MCF 10A (cell line): ENCODE results near the gene NRIP3. TPM values are rescaled to one million over a fixed set of nuclear protein-coding genes. Genes with fewer than 3 reads are reported as not detected.

Source experiments
- BruUV-seq: library from RNA; stranded (reverse); fragments of 400-500 nt; replicated peaks from 2 replicates; lab custom pipeline; 2021; lab: Mats Ljungman, UMichigan
- CTCF ChIA-PET: fragments of 300-600 bp; sonication (Branson Sonifier 250); formaldehyde crosslinking; extraction: SDS; loops from one replicate; lab custom pipeline; 2021; ENCODE audit warnings: antibody characterized with exemption, inconsistent platforms; lab: Yijun Ruan, JAX
- POLR2A ChIA-PET: fragments of 300-600, 350-650 bp; sonication (Branson Sonifier 250); formaldehyde crosslinking; extraction: SDS; loops from one replicate; lab custom pipeline; 2020; ENCODE audit warnings: antibody characterized with exemption, inconsistent platforms; lab: Yijun Ruan, JAX
- DNase-seq: peaks from one replicate; pipeline ENCODE4 v3.0.0-alpha.2; 2018; ENCODE audit not compliant: unreplicated experiment
- H3K27ac Mint-ChIP-seq: one replicate; pipeline ENCODE4 v1.8.0; 2022; ENCODE audit warnings: mild to moderate bottlenecking, low read depth, mixed read lengths; ENCODE audit not compliant: unreplicated experiment
- H3K27me3 Mint-ChIP-seq: one replicate; pipeline ENCODE4 v1.8.0; 2022; ENCODE audit warnings: mixed read lengths; ENCODE audit not compliant: insufficient read depth, unreplicated experiment
- H3K36me3 Mint-ChIP-seq: one replicate; pipeline ENCODE4 v1.8.0; 2022; ENCODE audit warnings: mild to moderate bottlenecking, moderate library complexity, mixed read lengths; ENCODE audit not compliant: insufficient read depth, unreplicated experiment
- H3K4me1 Mint-ChIP-seq: one replicate; pipeline ENCODE4 v1.8.0; 2022; ENCODE audit warnings: mixed read lengths; ENCODE audit not compliant: insufficient read depth, unreplicated experiment
- H3K4me3 Mint-ChIP-seq: one replicate; pipeline ENCODE4 v1.8.0; 2022; ENCODE audit warnings: mild to moderate bottlenecking, moderate library complexity, mixed read lengths; ENCODE audit not compliant: unreplicated experiment
- H3K9me3 Mint-ChIP-seq: one replicate; pipeline ENCODE4 v1.8.0; 2022; ENCODE audit warnings: mixed read lengths; ENCODE audit not compliant: unreplicated experiment
- CTCF ChIP-seq: fragments of 200-600 bp; IDR thresholded peaks from one replicate; pipeline ENCODE4 v1.8.0; 2022; ENCODE audit warnings: antibody characterized with exemption, mild to moderate bottlenecking; ENCODE audit not compliant: unreplicated experiment
- intact Hi-C: fragments of 100-400 bp; cut with micrococcal nuclease; formaldehyde crosslinking; loops from 2 replicates; pipeline ENCODE4 v1.14.1; 2022
- total RNA-seq: library from RNA; stranded (reverse); gene quantifications from 2 replicates; pipeline ENCODE4 v1.2.3, GENCODE V29; 2022

Gene NRIP3
- total RNA-seq, 1 experiment from 2014 or later: 0.19 TPM

GRCh38 chr11:9025101-9025850, 21.5 kb upstream of the NRIP3 start:
- intact Hi-C loops: no loop called here
- no peak overlapping the region for H3K4me3 Mint-ChIP-seq
- no TSS peak for BruUV-seq
- CTCF ChIA-PET: interaction anchor here (0.6 to 3.3 kb wide), 4 partner anchors 9 to 113 kb away, joined by 3 to 30 read pairs (median 8); no protein-coding TSS in a partner anchor
- DNase-seq: no peak
- H3K4me1 Mint-ChIP-seq: no peaks in the 10 kb centered on the region
- no peak overlapping the region for H3K27ac Mint-ChIP-seq
- H3K27me3 Mint-ChIP-seq: peaks cover 17% of the 10 kb centered on the region
- TF ChIP-seq CTCF: no peak
- no peaks in the 10 kb centered on the region for H3K9me3 Mint-ChIP-seq
- POLR2A ChIA-PET: interaction anchor here (0.6 to 0.7 kb wide), 2 partner anchors 51 to 336 kb away, joined by 3 read pairs; no protein-coding TSS in a partner anchor
- H3K36me3 Mint-ChIP-seq: no peaks in the 10 kb centered on the region

DNA sequence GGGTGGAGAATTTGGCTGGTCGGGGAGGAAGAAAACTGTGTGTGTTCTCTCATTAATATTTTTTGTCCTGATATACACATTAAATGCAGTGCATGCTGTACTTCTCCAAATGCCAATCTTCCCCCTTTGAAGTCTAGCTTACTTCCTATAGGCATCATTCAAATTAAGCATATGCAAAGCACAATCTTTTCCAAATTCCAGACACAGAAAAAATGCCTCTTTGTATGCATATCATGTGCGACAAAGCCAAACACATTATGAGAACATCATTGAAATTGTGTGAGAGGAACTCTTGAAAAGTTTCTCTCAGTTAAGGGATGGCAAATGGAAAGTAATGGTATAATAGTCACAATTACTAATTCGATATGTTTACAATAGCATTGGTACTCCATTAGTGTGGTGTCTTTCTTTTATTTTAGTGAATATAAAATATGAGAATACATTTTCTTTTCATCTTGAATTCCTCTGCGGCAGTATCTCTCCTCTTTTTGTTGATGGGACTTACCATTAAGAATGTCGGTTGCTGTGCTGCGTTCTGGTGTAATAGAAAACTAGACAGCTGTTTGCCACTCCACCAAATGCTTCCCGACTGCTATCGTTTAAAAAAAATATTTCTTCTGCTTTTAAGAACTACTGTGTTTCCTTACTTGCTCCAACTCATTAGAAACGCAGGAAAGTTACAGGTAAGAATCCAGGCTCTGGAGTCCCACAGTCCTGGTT, 19.3 kb upstream of the NRIP3 start:
- Mint-ChIP-seq H3K9me3 (no peaks in the 10 kb centered on the region), H3K27ac (no peak overlapping the region), H3K27me3 (peaks cover 17% of the 10 kb centered on the region), H3K36me3 (no peaks in the 10 kb centered on the region), H3K4me3 (no peak overlapping the region), H3K4me1 (no peaks in the 10 kb centered on the region)
- POLR2A ChIA-PET: interaction anchor here (0.7 kb wide), 1 partner anchor 11 kb away, joined by 5 read pairs; no protein-coding TSS in a partner anchor
- BruUV-seq: no TSS peak
- TF ChIP-seq CTCF: no peak
- DNase-seq: no peak
- intact Hi-C loops: no loop called here
- CTCF ChIA-PET: interaction anchor here (0.9 to 3.6 kb wide), 4 partner anchors 7 to 164 kb away, joined by 3 to 30 read pairs (median 12); no protein-coding TSS in a partner anchor

- no peaks in the 10 kb centered on the region for H3K9me3 Mint-ChIP-seq
- no TSS peak for BruUV-seq
- CTCF ChIA-PET: interaction anchor here (3.6 kb wide), 1 partner anchor 117 kb away, joined by 19 read pairs; no protein-coding TSS in a partner anchor
- TF ChIP-seq CTCF: no peak
- H3K27ac Mint-ChIP-seq: no peak overlapping the region
- H3K4me1 Mint-ChIP-seq: no peaks in the 10 kb centered on the region
- H3K27me3 Mint-ChIP-seq: peaks cover 17% of the 10 kb centered on the region
- no peaks in the 10 kb centered on the region for H3K36me3 Mint-ChIP-seq
- DNase-seq: no peak
- no peak overlapping the region for H3K4me3 Mint-ChIP-seq
- POLR2A ChIA-PET: interaction anchor here (0.6 to 1.1 kb wide), 2 partner anchors 14 to 96 kb away, joined by 3 read pairs; no protein-coding TSS in a partner anchor
- intact Hi-C loops: no loop called here
Observed at GRCh38 chr11:9020916-9021315, 17.1 kb upstream of the NRIP3 start.

DNA sequence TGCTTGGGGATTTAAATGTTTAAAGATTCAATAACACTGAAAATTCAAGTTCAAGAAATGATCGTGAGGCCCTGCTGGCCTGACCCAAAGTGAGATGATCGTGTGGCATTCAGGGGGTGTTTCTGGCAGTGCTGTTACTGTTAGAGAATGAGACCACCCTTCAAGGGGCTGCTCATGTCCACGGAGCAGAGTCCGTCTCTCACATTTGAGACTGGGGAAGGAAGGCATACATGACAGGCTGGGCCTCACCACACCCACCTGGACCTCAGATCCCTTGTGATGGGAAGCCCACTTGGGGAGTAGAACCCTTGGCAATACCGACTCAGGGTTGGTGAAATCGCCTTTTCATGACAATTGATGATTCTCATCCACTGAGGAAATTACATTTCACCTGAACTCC, 16.1 kb upstream of the NRIP3 start:
- Mint-ChIP-seq H3K27ac (no peak overlapping the region), H3K36me3 (no peaks in the 10 kb centered on the region), H3K27me3 (peaks cover 17% of the 10 kb centered on the region), H3K4me3 (no peak overlapping the region), H3K9me3 (no peaks in the 10 kb centered on the region), H3K4me1 (no peaks in the 10 kb centered on the region)
- no peak for TF ChIP-seq CTCF
- ChIA-PET CTCF (interaction anchor here (0.8 to 9.4 kb wide), 3 partner anchors 28 to 119 kb away, joined by 3 to 201 read pairs (median 19); no protein-coding TSS in a partner anchor), POLR2A (no interaction called here)
- BruUV-seq: no TSS peak
- no peak for DNase-seq
- intact Hi-C loops: loop anchor here (10.0 kb wide), 1 partner anchor 245 kb away; the partner anchor contains the start of gene DENND5A
